AG04450 (cell line): Measurements from ENCODE around the gene MTHFS. TPM values are rescaled to one million over a fixed set of nuclear protein-coding genes. Genes with fewer than 3 reads are reported as not detected.

Experiments used
- CTCF ChIA-PET: fragments of 300-600, 350-600 bp; formaldehyde crosslinking; extraction: SDS; loops from one replicate; lab custom pipeline; 2022; ENCODE audit warnings: antibody characterized with exemption, inconsistent platforms; lab: Charles Lee
- POLR2A ChIA-PET: fragments of 350-600 bp; formaldehyde crosslinking; extraction: SDS; loops from one replicate; lab custom pipeline; 2021; ENCODE audit warnings: antibody characterized with exemption, inconsistent platforms; lab: Yijun Ruan, JAX
- DNase-seq: peaks from one replicate; pipeline ENCODE4 v3.0.0-alpha.2; 2011; ENCODE audit warnings: low read depth, low spot score
- H3K27ac ChIP-seq: one replicate; pipeline ENCODE4 v1.5.1; 2012; ENCODE audit warnings: low read depth, low read length, control low read depth
- H3K27me3 ChIP-seq: one replicate; pipeline ENCODE4 v1.6.0; 2012; ENCODE audit warnings: low read length; ENCODE audit not compliant: control insufficient read depth, insufficient read depth
- H3K4me3 ChIP-seq: 2 replicates; pipeline ENCODE4 v1.5.1; 2011; ENCODE audit warnings: mild to moderate bottlenecking, low read depth, low read length, control low read depth
- H3K9me3 ChIP-seq: 2 replicates; pipeline ENCODE4 v1.5.1; 2012; ENCODE audit warnings: low read length; ENCODE audit not compliant: control insufficient read depth, insufficient read depth
- CTCF ChIP-seq: IDR thresholded peaks from 2 replicates; pipeline ENCODE4 v1.5.1; 2011; ENCODE audit warnings: low read depth, low read length, control low read depth, inconsistent platforms
- polyA plus RNA-seq: library from polyadenylated mRNA; depleted of rRNA; stranded (reverse); fragments of >200 nt; gene quantifications from 2 replicates; pipeline ENCODE4 v1.2.3, GENCODE V29; 2011

Gene MTHFS
- polyA plus RNA-seq, 1 experiment = 20.0 TPM

- Histone ChIP-seq H3K4me3 (no peak overlapping the region), H3K9me3 (peaks cover under 1% of the 10 kb centered on the region; the same call in 1 of the 2 replicates), H3K27me3 (no peaks in the 10 kb centered on the region), H3K27ac (no peak overlapping the region)
- TF ChIP-seq CTCF = no peak
- ChIA-PET POLR2A (no interaction called here), CTCF (interaction anchor here (1.0 to 1.6 kb wide), 3 partner anchors 12 to 109 kb away, joined by 3 to 6 read pairs (median 4); no protein-coding TSS in a partner anchor)
- no peak for DNase-seq
Observed at GRCh38 chr15:79883579-79884203, 13.1 kb downstream of the MTHFS start.

- no peak for DNase-seq
- no peaks in the 10 kb centered on the region for H3K27me3 ChIP-seq
- ChIA-PET POLR2A (no interaction called here), CTCF (interaction anchor here (1.1 to 1.5 kb wide), 2 partner anchors 15 to 28 kb away, joined by 4 to 5 read pairs; partner anchors contain the start of gene MTHFS)
- H3K9me3 ChIP-seq = peaks cover 12% of the 10 kb centered on the region
- no peak overlapping the region for H3K4me3 ChIP-seq
- TF ChIP-seq CTCF = no peak
- H3K27ac ChIP-seq = no peak overlapping the region
Observed at GRCh38 chr15:79881668-79882067, 15.1 kb downstream of the MTHFS start.

- POLR2A ChIA-PET = no interaction called here
- H3K4me3 ChIP-seq = no peak overlapping the region
- TF ChIP-seq CTCF = no peak
- CTCF ChIA-PET = interaction anchor here (0.6 to 1.5 kb wide), 3 partner anchors 15 to 541 kb away, joined by 3 to 5 read pairs (median 4); partner anchors contain the start of gene MTHFS
- H3K9me3 ChIP-seq = peaks cover 12% of the 10 kb centered on the region
- no peak for DNase-seq
- no peaks in the 10 kb centered on the region for H3K27me3 ChIP-seq
- H3K27ac ChIP-seq = no peak overlapping the region
Observed at GRCh38 chr15:79881254-79881653, 15.6 kb downstream of the MTHFS start.

- Histone ChIP-seq H3K27ac (no peak overlapping the region), H3K9me3 (peaks cover 12% of the 10 kb centered on the region), H3K27me3 (no peaks in the 10 kb centered on the region), H3K4me3 (no peak overlapping the region)
- no peak for DNase-seq
- POLR2A ChIA-PET = no interaction called here
- no peak for TF ChIP-seq CTCF
- CTCF ChIA-PET = interaction anchor here (0.6 to 1.3 kb wide), 2 partner anchors 25 to 561 kb away, joined by 3 to 4 read pairs; no protein-coding TSS in a partner anchor
Observed at GRCh38 chr15:79878078-79878705, 18.6 kb downstream of the MTHFS start.

- POLR2A ChIA-PET = no interaction called here
- TF ChIP-seq CTCF = no peak
- no peak overlapping the region for H3K27ac ChIP-seq
- CTCF ChIA-PET = interaction anchor here (1.4 kb wide), 1 partner anchor 21 kb away, joined by 9 read pairs; no protein-coding TSS in a partner anchor
- H3K27me3 ChIP-seq = no peaks in the 10 kb centered on the region
- peaks cover 12% of the 10 kb centered on the region for H3K9me3 ChIP-seq
- H3K4me3 ChIP-seq = no peak overlapping the region
- no peak for DNase-seq
Observed at GRCh38 chr15:79875213-79875612, 21.6 kb downstream of the MTHFS start.
